ENCODE results near the gene FLNC. TPM values are rescaled to one million over a fixed set of nuclear protein-coding genes. Genes with fewer than 3 reads are reported as not detected.

FLNC gene
- total and polyA plus RNA-seq, 8 donors: 14.3 to 34.7 (median 23.6) TPM

- no peak for ATAC-seq
- Histone ChIP-seq H3K9me3 (no peaks in the 10 kb centered on the region), H3K4me3 (no peak overlapping the region), H3K36me3 (no peaks in the 10 kb centered on the region), H3K4me1 (peaks cover 0 to 10% of the 10 kb centered on the region in 2 donors), H3K27me3 (no peaks in the 10 kb centered on the region), H3K27ac (no peak overlapping the region)
- intact Hi-C loops (cut with DNase I): no loop called here
- DNase-seq: no peak
- TF ChIP-seq CTCF (IDR thresholded peaks at IDR 0.05): no peak
These were observed 20.8 kb upstream of the FLNC start for GRCh38 chr7:128809363-128809762.

- no peaks in the 10 kb centered on the region for H3K36me3 ChIP-seq
- intact Hi-C loops (cut with DNase I): no loop called here
- no peak overlapping the region for H3K4me3 ChIP-seq
- ATAC-seq: no peak
- TF ChIP-seq CTCF (IDR thresholded peaks at IDR 0.05): no peak
- no peak for DNase-seq
- no peaks in the 10 kb centered on the region for H3K27me3 ChIP-seq
- no peak overlapping the region for H3K27ac ChIP-seq
- no peaks in the 10 kb centered on the region for H3K9me3 ChIP-seq
- peaks cover 0 to 10% of the 10 kb centered on the region in 2 donors for H3K4me1 ChIP-seq
These were observed 19.7 kb upstream of the FLNC start for GRCh38 chr7:128810473-128810872.

- no peaks in the 10 kb centered on the region for H3K27me3 ChIP-seq
- no peak overlapping the region for H3K27ac ChIP-seq
- peaks cover 0 to 10% of the 10 kb centered on the region in 2 donors for H3K4me1 ChIP-seq
- H3K4me3 ChIP-seq: no peak overlapping the region
- ATAC-seq (no peak), DNase-seq (no peak)
- TF ChIP-seq CTCF (IDR thresholded peaks at IDR 0.05): no peak
- intact Hi-C loops (cut with DNase I): no loop called here
- no peaks in the 10 kb centered on the region for H3K9me3 ChIP-seq
- H3K36me3 ChIP-seq: no peaks in the 10 kb centered on the region
These were observed 19.2 kb upstream of the FLNC start for GRCh38 chr7:128810997-128811396.

GRCh38 chr7:128811631-128812430 lies 18.4 kb upstream of the FLNC start:
- Histone ChIP-seq H3K4me3 (no peak overlapping the region), H3K27me3 (no peaks in the 10 kb centered on the region), H3K27ac (no peak overlapping the region), H3K9me3 (no peaks in the 10 kb centered on the region), H3K36me3 (no peaks in the 10 kb centered on the region), H3K4me1 (peaks cover 0 to 10% of the 10 kb centered on the region in 2 donors)
- ATAC-seq (no peak), DNase-seq (no peak)
- no peak for TF ChIP-seq CTCF (IDR thresholded peaks at IDR 0.05)
- intact Hi-C loops (cut with DNase I): no loop called here

- Histone ChIP-seq H3K27ac (no peak overlapping the region), H3K36me3 (no peaks in the 10 kb centered on the region), H3K27me3 (no peaks in the 10 kb centered on the region), H3K9me3 (no peaks in the 10 kb centered on the region), H3K4me1 (peaks cover 0 to 10% of the 10 kb centered on the region in 2 donors), H3K4me3 (no peak overlapping the region)
- intact Hi-C loops (cut with DNase I): no loop called here
- ATAC-seq: peak; percentile 59
- peak in 1 of 4 donors; percentile 19 for DNase-seq
- no peak for TF ChIP-seq CTCF (IDR thresholded peaks at IDR 0.05)
These were observed 17.6 kb upstream of the FLNC start for GRCh38 chr7:128812514-128813168.
